Right renal pelvis (tissue), 4 donors: ENCODE measurements around the gene PTK6. TPM values are rescaled to one million over a fixed set of nuclear protein-coding genes. Genes with fewer than 3 reads are reported as not detected.
"Not testable (repeated sequence)": the region's sequence is repeated elsewhere in the genome, so short reads cannot be mapped to it uniquely, and the experiment has no call there.

Experiments used
- DNase-seq, 4 donors: peaks; one replicate each; pipeline ENCODE4 v3.0.0-alpha.2; 2013; ENCODE audit warnings: low read depth in 4 of 4, low spot score in 3 of 4, missing footprints in 1 of 4
- polyA plus RNA-seq, 4 donors: library from polyadenylated mRNA; unstranded; fragments of 120-200 nt; gene quantifications; one replicate each; pipeline ENCODE4 v1.2.1, GENCODE V29; 2013; ENCODE audit not compliant: insufficient read length in 4 of 4

PTK6 gene
- polyA plus RNA-seq, result 1 to 10 TPM in 2 of 4 donors, under 1 TPM in 2; 0.44 to 1.1 (median 0.81) TPM

DNA sequence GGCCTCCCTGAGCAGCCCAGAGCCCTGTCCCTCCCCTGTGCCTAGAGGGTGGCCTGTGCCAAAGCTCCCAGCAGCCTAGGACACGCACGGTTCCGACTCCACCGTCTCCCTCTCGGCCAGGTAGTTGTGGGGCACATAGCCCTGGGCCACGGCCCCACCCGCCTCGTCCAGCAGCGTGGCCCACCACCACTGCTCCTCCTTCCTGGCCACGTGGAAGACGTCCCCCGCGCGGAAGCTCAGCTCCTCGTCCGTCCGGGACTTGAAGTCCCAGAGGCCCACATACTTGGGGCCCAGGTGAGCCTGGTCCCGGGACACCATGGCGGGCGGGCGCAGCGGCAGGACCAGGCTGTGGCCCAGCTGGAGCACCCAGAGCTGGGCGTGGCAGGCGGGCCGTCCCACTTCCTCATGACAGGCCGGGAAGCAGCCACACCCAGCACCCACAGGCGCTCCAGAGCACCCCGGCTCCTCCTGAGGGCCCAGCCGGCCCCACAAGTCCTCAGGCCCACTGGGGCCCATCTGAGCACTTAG is at the start of gene PTK6:
PTK6 (minus strand) TSS at position 380 of the 528 bp plus-strand sequence; CDS start at position 318, 62 bp downstream.
- DNase-seq, result no peak

DNA sequence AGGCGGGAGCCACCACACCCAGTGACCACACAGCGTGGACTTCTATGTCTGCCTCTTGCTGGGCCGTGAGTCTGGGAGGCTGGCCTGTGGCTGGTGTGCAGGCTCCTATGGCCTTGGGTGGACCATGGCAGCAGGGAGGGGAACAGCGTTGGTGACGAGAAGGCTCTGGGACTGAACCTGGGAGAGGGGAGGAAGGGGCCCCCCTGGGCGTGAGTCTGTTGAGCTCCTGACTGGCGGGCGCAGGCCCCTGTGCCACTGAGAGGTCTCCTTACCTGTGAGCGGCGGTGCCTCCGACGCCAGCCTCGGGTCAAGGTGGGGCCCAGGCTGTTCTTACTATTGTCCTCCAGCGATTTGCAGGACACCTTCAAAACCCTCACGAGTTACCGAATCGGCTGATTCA is 49.6 kb upstream of the PTK6 start:
- DNase-seq, result no peak

DNA sequence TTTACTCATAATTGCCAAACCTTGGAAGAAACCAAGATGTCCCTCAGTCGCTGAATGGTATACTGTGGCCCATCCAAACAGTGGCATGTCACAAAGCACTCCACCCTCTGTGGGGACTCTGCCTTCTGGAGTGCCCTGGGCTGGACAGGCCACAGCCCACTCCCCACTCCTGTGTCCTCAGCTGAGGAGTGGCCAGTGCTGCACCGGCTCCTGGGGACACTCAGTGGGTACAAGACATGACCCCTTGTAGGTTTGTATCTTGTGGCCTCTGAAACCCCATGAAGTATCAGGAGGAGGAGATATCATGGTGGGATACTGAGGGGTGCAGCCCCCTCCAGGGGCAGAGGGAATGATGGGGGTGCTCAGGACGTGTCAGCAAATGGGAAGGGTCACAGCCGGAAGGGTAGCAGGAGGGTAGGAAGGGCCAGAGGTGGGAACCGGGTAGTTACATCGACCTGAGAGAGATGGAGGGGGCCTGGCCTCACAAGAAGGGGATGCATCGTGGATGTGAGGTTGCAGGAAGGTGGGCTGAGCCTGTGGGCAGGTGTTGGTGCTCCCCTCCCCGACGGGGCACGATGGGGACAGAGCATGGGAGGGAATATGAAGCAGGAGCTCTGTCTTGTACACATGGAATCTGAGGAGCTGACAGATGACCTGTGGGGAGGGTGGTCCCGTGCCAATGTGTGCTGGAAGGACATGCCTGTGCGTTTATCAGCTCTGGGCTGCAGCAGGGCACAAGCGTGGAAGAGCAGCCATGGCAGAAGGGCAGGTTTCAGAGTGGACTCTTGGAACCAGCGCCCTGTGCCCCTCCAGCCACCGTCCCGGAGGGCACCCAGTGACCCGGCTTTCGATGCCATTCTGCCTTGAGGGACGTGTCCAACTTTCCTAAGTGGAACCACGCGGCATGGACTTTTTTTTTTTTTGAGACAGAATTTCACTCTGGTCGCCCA is 48.7 kb upstream of the PTK6 start:
- no peak for DNase-seq

DNA sequence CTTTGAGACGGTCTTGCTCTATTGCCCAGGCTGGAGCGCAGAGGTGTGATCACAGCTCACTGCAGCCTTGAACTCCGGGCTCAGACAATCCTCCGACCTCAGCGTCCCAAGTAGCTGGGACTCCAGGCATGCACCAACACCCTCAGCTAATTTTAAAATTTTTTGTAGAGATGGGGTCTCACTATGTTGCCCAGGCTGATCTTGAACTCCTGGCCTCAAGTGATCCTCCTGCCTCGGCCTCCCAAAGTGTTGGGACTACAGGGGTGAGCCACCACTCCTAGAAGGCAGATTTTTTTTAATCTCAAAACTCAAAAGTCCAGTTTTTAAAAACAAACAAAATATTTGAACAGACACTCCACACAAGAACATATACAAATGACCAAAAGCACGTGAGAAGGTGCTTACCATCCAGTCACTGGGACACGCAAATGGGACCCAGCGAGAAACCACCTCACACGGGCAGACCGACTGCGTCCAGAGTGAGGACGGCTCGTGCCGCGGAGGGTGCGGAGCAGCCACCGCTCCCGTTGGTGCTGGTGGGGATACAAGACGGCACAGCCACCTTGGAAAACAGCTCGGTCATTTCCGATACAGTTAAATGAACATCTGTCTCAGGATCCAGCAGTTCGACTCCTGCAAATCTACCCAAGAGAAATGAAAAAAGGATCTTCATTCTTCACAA is 45.3 kb upstream of the PTK6 start:
- no peak for DNase-seq

DNA sequence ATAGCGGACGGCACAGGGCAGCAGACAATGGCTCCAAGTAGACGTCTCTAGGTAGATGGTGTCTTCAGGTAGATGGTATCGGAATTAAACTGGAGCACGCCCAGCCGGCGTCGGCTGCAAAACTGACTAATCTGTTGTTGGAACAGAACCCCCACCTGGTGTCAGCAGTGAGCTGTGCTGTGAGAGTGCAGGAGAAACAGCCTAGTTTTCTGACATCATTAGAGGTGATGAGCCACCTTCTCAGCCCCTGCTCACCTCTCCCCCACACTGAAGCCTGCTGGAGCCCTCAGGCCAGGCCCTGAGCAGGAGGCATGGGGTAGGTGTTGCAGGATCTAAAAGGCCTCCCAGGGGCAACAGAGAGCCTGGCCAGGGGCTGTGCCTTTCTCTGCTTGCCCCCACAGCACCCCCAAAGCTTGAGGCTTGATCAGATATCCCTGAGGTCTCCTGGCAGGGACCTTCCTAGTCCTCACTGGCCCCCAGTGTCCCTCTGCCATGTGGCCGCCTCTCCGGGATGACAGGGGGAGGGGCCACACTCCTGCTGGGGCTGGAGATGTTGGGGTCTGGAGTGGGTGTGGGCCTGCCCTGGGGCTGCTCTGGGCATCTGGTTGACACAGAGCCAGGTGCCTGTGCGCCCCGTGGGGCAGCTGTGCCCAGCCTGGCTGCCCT is 43.8 kb upstream of the PTK6 start:
- no peak for DNase-seq

DNA sequence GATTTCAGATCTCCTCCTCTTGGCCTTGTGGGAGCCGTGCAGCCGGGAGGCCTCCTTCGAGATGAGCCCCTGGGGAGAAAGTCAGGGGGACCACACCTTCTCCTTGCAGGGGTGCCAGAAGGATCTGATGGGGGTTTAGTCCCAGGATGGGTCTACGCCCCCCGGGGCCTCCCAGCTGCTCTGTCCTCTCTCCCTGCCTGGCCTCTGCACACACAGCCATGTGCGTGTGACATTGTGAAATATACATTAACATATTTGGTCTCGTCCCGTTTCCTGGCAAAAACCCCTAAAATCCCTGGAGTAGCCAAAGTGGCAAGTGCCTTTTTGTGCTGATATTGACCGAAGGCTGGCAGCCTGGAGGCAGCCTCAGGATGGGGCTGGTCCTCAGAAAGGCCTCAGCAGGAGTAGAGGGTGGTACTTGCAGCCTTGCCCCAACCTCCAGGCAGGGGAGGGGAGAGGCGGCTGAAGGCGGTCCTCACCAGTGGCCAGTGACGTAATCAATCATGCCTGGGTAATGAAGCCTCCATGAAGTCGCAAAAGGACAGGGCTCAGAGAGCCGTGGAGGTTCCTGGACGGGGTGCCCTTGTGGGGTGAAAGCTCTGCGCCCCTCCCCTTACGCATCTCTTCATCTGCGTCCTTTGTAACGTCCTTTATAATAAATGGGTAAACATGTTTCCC is 42.0 kb upstream of the PTK6 start:
- DNase-seq, result no peak

DNA sequence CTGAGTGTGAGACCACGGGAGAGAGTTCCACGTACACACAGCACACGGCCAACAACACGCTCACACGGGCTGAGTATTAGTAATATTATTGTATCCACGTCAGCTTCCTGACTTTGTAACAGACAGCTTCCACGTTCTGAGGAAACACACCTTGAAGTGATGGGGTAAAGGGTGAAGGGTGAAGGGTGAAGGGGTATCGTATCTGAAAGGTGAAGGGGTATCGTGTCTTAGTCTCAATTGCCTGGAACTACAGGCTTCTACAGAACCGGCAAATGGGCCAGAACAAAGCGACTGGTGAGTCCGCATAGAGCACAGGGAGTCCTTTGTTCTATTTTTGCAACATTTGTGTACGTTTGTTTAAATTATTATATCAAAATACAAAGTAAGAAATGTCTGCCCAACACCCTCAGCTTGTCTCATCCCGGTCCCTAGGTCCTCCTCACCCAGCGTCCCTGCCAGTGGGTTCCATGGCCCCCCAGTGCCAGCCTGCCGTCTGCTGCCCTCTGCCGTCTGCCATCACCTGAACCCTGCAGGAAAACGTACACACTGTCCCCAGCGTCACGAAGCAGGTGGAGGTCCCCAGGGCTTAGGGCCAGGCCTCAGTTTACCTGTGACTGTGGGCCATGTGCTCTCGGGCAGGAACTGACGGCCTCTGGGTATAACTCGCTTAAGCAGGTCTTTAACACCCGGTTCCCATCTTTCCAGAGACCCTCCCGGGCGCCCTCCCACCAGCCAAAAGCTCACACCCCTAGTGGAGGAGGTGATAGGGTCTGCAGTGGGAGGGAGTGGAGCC is 41.2 kb upstream of the PTK6 start:
- no peak for DNase-seq

DNA sequence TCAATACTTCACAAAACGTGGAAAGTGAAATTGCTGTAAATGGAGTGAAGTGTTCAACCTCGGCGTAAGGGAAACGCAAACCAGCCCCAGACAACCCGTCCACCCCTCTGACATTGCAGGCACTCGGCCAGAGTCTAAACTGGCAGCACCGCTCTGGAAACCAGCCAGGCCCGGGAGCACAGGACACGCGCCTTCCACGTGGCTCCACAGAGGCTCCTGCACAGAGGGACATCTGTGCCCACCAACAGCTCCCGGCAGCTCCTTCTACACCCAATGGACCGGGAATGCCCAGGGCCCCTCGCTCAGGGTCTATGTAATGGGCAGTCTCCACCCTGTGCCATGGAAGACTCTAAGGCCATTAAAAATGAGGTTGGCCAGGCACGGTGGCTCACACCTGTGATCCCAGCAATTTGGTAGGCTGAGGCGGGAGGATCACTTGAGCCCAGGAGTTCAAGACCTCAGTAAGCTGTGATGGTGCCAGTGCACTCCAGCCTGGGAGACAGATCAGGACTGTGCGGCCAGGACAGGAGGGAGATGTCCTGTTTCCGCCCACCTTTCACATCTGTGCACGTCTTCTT is 40.2 kb upstream of the PTK6 start:
- no peak for DNase-seq

DNA sequence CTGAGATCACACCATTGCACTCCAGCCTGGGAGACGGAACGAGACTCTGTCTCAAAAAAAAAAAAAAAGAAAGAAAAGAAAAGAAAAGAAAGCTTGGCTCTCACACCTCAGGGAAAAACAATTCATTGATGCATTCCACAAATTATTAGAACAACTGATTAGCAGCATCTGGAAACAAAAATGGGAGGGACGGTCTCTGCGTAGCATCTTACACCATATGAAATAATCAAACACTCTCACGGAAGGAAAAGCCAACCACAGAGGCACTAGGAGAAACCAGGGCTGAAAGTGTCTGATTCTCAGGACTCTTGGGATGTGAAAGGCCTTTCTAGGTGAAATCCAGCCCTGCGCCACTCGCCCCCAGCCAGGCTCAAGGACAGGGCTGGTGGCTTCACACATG is 39.1 kb upstream of the PTK6 start:
- DNase-seq, result no peak

DNA sequence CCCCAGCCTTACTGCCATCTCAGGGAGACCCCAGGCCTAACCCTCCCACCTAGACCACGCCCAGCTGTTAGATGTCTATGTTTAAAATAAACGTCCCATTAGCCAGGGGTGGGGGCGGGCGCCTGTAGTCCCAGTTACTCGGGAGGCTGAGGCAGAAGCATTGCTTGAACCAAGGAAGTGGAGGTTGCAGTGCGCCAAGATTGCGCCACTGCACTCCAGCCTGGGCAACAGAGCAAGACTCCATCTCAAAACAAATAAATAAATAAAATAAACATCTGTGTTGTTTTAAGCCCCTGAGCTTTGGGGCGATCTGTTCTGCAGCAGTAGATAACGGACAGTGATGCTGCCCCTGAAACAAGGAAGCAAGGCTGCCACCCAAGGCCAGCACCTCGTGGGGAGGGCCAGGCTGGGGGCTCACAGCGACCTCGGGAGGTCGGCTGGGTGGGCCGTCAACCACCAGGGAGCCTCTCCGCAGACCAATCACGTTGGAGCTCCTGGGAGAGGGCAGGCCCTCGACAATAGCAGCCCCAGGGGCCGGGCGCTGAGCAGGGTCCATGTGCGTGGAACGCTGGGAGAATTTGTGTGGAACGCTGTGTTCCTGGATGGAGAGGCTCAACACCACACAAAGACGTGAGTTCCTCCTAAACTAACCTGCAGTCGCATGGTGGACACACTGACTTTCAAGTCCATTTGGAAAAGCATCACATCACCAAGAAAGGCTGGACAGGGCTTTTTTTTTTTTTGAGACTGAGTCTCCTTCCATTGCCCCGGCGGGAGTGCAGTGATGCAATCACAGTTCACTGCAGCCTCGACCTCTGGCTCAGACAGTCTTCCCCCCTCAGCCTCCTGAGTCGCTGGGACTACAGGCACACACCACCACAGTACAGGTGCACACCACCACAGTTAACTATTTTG is 37.9 kb upstream of the PTK6 start:
- DNase-seq, result no peak

DNA sequence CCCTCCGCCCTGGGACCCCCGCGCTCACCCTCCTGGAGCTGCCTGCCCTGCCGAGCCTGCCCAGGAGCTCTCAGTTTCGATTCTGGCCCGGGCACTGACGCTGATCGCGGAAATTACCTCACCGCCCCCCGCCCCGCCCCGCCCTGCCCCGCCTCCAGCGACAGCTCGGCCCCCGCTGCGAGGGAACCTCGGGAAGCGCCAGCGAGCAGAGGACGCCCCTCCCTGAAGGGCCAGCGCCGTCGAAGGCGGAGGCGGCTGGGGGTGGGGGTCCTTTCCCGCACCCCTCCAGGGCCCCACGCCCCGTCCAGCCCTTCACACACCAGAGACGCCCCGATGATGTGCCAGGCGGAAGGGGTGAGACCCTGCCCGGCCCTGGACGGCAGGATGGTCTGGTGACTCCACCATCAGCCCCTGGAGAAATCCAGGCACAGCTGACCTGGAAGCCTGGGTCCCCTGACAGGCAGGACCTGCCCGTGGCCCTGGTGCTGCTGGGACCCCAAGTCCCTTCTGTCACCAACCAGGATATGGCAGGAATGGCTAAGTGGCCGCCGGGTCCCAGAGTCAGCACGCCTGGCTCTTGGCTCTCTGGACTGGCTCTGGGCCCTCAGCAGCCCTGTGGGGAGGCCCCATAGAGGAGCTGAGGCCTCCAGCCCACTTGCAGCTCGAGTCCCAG is 37.1 kb upstream of the PTK6 start, which contains the start of gene HELZ2:
HELZ2 (minus strand) TSS at position 84 of the 673 bp plus-strand sequence. CDS start 1,854 bp downstream, outside the sequence.
- DNase-seq, result no peak

DNA sequence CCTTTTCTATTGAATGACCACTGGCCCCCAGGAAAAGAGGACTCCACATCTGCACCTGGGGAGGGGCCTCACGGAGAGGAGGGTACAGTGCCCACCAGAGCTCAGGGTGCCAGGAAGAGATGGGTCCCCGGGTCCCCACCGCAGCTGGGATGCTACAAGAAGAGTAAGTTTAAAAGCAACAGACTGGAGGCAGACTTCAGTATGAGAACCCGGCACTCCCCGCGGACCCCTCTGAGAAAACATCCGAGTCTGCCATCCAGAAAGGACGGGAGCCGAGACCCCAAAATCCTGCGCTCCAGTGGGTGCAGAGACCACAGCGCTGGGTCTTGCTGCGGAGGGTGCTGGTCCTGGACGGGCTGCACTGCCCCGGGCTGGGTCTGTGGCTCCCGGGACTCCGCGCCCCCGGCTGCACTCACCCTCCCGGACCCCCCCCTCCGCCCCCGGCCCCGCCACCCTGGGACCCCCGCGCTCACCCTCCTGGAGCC is 36.5 kb upstream of the PTK6 start:
- DNase-seq, result no peak

DNA sequence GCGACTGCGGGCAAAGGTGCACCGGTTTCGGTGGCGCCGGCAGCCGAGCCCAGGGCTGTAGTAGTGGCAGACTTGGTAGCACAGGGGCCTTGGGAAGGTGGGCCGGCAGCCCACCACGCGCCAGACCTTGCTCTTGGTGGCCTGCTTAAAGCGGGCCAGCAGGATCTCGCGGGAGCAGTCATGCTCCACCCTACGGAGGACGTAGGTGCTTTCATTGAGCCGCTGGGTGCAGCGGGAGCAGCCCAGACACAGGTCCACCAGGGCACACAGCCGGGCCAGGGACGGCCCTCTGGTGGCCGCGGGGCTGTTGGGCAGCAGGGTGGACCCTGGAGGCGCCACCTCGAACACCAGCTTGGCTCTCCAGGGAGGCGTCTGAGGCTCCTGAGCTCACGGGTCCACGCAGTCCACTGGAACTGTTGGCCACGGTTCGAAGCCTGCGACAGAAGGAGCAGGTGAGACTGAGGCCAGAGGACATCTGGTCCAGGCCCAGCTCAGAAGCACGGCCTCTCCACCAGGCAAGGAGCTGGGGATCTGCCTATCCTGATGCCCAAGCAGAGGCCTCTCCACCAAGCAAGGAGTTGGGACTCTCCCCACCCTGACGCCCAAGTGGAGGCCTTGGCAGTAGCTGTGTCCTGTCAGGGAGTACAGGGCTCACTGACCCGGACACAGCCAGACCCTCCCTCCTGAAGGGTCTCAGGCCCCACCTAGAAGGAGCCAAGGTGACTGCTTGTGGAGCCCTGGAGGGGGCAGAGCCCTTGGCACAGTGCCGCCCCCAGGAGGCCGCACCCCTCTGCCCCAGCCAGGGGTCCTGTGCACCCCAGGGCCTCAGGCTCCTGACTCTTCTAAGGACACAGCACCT is 35.8 kb upstream of the PTK6 start:
- no peak for DNase-seq

DNA sequence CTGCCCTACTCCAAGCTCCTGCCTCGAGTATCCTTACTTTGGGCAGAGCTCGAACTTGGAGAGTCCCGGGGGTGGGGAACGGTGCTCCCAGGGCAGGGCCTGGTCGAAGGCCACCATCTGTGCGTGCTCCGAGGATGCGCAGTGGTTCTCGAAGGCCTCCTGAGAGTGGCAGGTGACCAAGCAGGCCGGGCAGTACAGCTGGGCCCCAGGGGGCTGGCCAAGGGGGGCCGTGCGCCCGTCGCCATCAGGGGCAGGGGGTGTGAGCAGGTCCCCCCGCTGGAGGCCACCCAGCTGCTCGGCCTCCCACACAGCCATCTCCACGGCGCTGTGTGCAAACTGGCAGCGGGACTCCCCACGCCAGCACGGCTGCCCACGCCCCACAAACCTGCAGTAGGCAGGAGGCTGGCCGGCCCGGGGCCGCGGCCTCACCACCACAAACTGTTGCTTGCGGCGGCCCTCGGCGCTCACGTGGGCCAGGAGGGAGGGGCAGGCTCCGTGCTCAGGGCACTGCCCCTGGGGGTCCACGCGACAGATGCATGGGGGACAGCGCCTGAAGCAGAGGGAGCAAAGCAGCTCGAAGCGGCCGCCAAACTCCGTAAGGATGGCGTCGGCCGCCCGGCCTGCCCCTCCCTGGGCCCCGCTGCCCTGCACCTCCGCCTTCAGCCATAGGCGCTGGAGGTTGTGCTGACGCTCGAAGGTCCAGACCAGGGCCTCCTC is 35.1 kb upstream of the PTK6 start:
- no peak for DNase-seq

DNA sequence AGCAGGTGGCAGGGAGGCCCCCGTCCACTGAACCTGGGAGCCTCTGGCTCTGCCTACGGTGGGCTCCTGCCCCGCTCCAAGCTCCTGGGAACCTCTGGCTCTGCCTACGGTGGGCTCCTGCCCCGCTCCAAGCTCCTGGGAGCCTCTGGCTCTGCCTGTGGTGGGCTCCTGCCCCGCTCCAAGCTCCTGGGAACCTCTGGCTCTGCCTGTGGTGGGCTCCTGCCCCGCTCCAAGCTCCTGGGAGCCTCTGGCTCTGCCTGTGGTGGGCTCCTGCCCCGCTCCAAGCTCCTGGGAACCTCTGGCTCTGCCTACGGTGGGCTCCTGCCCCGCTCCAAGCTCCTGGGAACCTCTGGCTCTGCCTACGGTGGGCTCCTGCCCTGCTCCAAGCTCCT is 33.9 kb upstream of the PTK6 start:
- DNase-seq, result not testable (repeated sequence)
